K562 (cell line): ENCODE measurements around the gene CAPN10. TPM values are rescaled to one million over a fixed set of nuclear protein-coding genes. Genes with fewer than 3 reads are reported as not detected.

ENCODE experiments used
- ATAC-seq: fragments of 200-7000 bp; cut with Tn5 transposase; 3 replicates; pipeline ENCODE4 v1.9.1; 2020; ENCODE audit warnings: moderate library complexity
- BruUV-seq: library from RNA; stranded (reverse); fragments of 400-500 nt; replicated peaks from 2 replicates; lab custom pipeline; 2021; lab: Mats Ljungman, UMichigan
- CTCF ChIA-PET: fragments of 300-600 bp; formaldehyde crosslinking; extraction: SDS; loops from one replicate; lab custom pipeline; 2021; ENCODE audit warnings: low intra/inter-chr PET ratio; lab: Yijun Ruan, JAX
- POLR2A ChIA-PET: fragments of 300-600, 350-650 bp; sonication (Branson Sonifier 250); formaldehyde crosslinking; extraction: SDS; loops from one replicate; lab custom pipeline; 2021; ENCODE audit warnings: antibody characterized with exemption, inconsistent platforms; lab: Yijun Ruan, JAX
- DNase-seq, 4 experiments: peaks; one replicate each; pipeline versions ENCODE4 v3.0.0 to v3.0.0-alpha.2; 2011 to 2018; ENCODE audit warnings: low spot score in 3 of 4, mixed read lengths in 3 of 4; ENCODE audit errors: extremely low read depth in 1 of 4
- FAIRE-seq: peaks from 2 replicates; lab custom pipeline; 2011; peaks lifted over from hg19 to GRCh38; lab: Jason Lieb, UNC
- H2AFZ ChIP-seq: 2 replicates; pipeline ENCODE4 v1.6.0; 2011; ENCODE audit warnings: low read depth, low read length, control low read depth, inconsistent platforms
- H3K27ac ChIP-seq: fragments of 200-600 bp; 3 replicates; pipeline ENCODE4 v1.8.0; 2011; ENCODE audit warnings: low read depth, mild to moderate bottlenecking, control low read depth, inconsistent platforms, low read length, moderate library complexity, mixed read lengths; ENCODE audit errors: extremely low read depth
- H3K27me3 ChIP-seq, 2 experiments: fragments of 300-600 bp in 1 of 2; 2 replicates in 1 of 2; 3 replicates in 1 of 2; pipeline versions ENCODE4 v1.6.0 to v1.8.0; 2011; ENCODE audit warnings: inconsistent platforms in 2 of 2, low read length in 2 of 2, mild to moderate bottlenecking in 1 of 2, mixed read lengths in 1 of 2, moderate library complexity in 1 of 2; ENCODE audit not compliant: control insufficient read depth in 2 of 2, insufficient read depth in 2 of 2
- H3K36me3 ChIP-seq: fragments of 300-600 bp; 3 replicates; pipeline ENCODE4 v1.8.0; 2011; ENCODE audit warnings: mild to moderate bottlenecking, low read length, inconsistent platforms; ENCODE audit not compliant: control insufficient read depth, insufficient read depth
- H3K4me1 ChIP-seq, 2 experiments: fragments of 200-600 bp in 1 of 2; replicated peaks in 1 of 2; 2 replicates in 1 of 2; 3 replicates in 1 of 2; pipeline versions ENCODE4 v1.5.1 to v1.8.0; 2011; ENCODE audit warnings: inconsistent platforms in 2 of 2, low read length in 2 of 2, mild to moderate bottlenecking in 1 of 2, mixed read lengths in 1 of 2, moderate library complexity in 1 of 2; ENCODE audit not compliant: control insufficient read depth in 2 of 2, insufficient read depth in 2 of 2
- H3K4me2 ChIP-seq: 2 replicates; pipeline ENCODE4 v1.6.1; 2011; ENCODE audit warnings: low read length, control low read depth, inconsistent platforms, mixed read lengths; ENCODE audit not compliant: insufficient read depth
- H3K4me3 ChIP-seq: fragments of 200-600 bp; sonication (generic), shearing (Covaris generic); 2 replicates; pipeline ENCODE4 v1.5.1; 2016; ENCODE audit warnings: control low read depth, inconsistent platforms
- H3K79me2 ChIP-seq: fragments of 200-600 bp; 3 replicates; pipeline ENCODE4 v1.8.0; 2011; ENCODE audit warnings: low read length, inconsistent platforms; ENCODE audit not compliant: control insufficient read depth, insufficient read depth
- H3K9ac ChIP-seq, 2 experiments: 2 replicates each; pipeline versions ENCODE4 v1.6.0 to v1.6.1; 2011; ENCODE audit warnings: low read depth in 2 of 2, low read length in 2 of 2, control low read depth in 1 of 2, inconsistent platforms in 1 of 2, mild to moderate bottlenecking in 1 of 2, mixed read lengths in 1 of 2; ENCODE audit not compliant: insufficient read depth in 1 of 2
- H3K9me1 ChIP-seq: one replicate; pipeline ENCODE4 v1.6.0; 2011; ENCODE audit warnings: inconsistent platforms, mild to moderate bottlenecking, low read length, moderate library complexity; ENCODE audit not compliant: control insufficient read depth, insufficient read depth
- H3K9me3 ChIP-seq: replicated peaks from 2 replicates; pipeline ENCODE4 v1.5.1; 2011; ENCODE audit warnings: low read depth, low read length, inconsistent platforms; ENCODE audit not compliant: control insufficient read depth, insufficient read depth
- H4K20me1 ChIP-seq: replicated peaks from 2 replicates; pipeline ENCODE4 v1.6.1; 2011; ENCODE audit warnings: low read length, inconsistent platforms, mixed read lengths; ENCODE audit not compliant: control insufficient read depth, insufficient read depth
- MTF1 ChIP-seq: fragments of 250-450 bp; sonication (Bioruptor Pico); IDR thresholded peaks from 2 replicates; pipeline ENCODE4 v1.9.0; 2021; ENCODE audit warnings: moderate library complexity, mild to moderate bottlenecking, inconsistent platforms, borderline replicate concordance
- RERE ChIP-seq: sonication (generic); formaldehyde crosslinking; IDR thresholded peaks from 2 replicates; pipeline ENCODE4 v1.8.0; 2023; ENCODE audit warnings: missing genetic modification reagents, mild to moderate bottlenecking, borderline replicate concordance
- XRCC3 ChIP-seq: fragments of 450-650 bp; IDR thresholded peaks from 2 replicates; pipeline ENCODE4 v1.6.1; 2017; ENCODE audit warnings: mild to moderate bottlenecking, moderate library complexity
- ZKSCAN3 ChIP-seq: fragments of 250-450 bp; sonication (Bioruptor Pico); IDR thresholded peaks from 2 replicates; pipeline ENCODE4 v1.4.0; 2020
- ZNF785 ChIP-seq: fragments of 250-450 bp; sonication (Bioruptor Pico); IDR thresholded peaks from 2 replicates; pipeline ENCODE4 v1.4.0; 2020; ENCODE audit warnings: mild to moderate bottlenecking
- ZNF830 ChIP-seq: fragments of 250-450 bp; sonication (Bioruptor Pico); IDR thresholded peaks from 2 replicates; pipeline ENCODE4 v1.5.0; 2021; ENCODE audit warnings: mild to moderate bottlenecking
- WGBS: fragments of 100-300 bp; shearing (Covaris generic); methylation state at CpG from one replicate; pipeline ENCODE4 v1.1.6; 2016; ENCODE audit warnings: low coverage, mixed read lengths; ENCODE audit not compliant: insufficient coverage; ENCODE audit errors: missing lambda C conversion rate; 5-methylcytosine and 5-hydroxymethylcytosine counted together
- in situ Hi-C: fragments of 300-500 bp; cut with MboI; formaldehyde crosslinking; loops from 4 replicates; pipeline ENCODE4 v1.15.0; 2018; ENCODE audit warnings: inconsistent platforms, mixed read lengths
- intact Hi-C: fragments of 100-400 bp; cut with micrococcal nuclease; formaldehyde crosslinking; loops from 2 replicates; pipeline ENCODE4 v1.14.2; 2022
- polyA plus RNA-seq, 8 experiments: library from polyadenylated mRNA; depleted of rRNA in 4 of 8; stranded (reverse) in 5 of 8; unstranded in 3 of 8; fragments of >200 nt; fragmentation: Nextera tagmentation in 2 of 8; fragmentation: Illumina TruSeq in 1 of 8; extraction: Ambion mirVana in 2 of 8; extraction: Trizol in 1 of 8; gene quantifications; 2 replicates each; pipeline versions ENCODE4 v1.2.1 to v1.2.3, GENCODE V29; 2011 to 2014; ENCODE audit warnings: inconsistent platforms in 1 of 8, missing spikeins in 1 of 8
- total RNA-seq, 7 experiments: library from RNA; depleted of rRNA in 6 of 7; stranded (reverse); fragments of >200 nt in 6 of 7; fragmentation: Illumina TruSeq in 2 of 7; extraction: Trizol in 2 of 7; gene quantifications; 2 replicates each; pipeline versions ENCODE4 v1.2.1 to v1.2.3, GENCODE V29; 2011 to 2021; ENCODE audit warnings: low replicate concordance in 1 of 7

The CAPN10 gene
- total and polyA plus RNA-seq, 9 of the 15 experiments (the other 6 are each of a cell fraction or from before 2014, with no cell fraction given): 0.08 to 26.1 (median 8.4) TPM

GRCh38 chr2:240597419-240598181 lies 11.1 kb downstream of the CAPN10 start:
- no peak overlapping the region for H3K4me3 ChIP-seq
- H3K9me1 ChIP-seq: no peaks in the 10 kb centered on the region
- no peak overlapping the region for H3K27ac ChIP-seq
- TF ChIP-seq ZNF830 (CRISPR knock-in tag) (no peak), ZKSCAN3 (no peak), XRCC3 (no peak), ZNF785 (CRISPR knock-in tag) (no peak), RERE (CRISPR knock-in tag) (no peak), MTF1 (no peak)
- TF ChIP-seq, all 486 proteins: peak for 0
- DNase-seq (no peak), ATAC-seq (no peak), FAIRE-seq (no peak)
- in situ Hi-C loops: no loop called here
- Histone ChIP-seq H3K4me2 (no peak overlapping the region), H2AFZ (no peak overlapping the region), H4K20me1 (no peaks in the 10 kb centered on the region), H3K36me3 (peaks cover 6% of the 10 kb centered on the region; the same call in 1 of the 3 replicates), H3K9ac (no peak overlapping the region), H3K79me2 (no peaks in the 10 kb centered on the region), H3K27me3 (no peaks in the 10 kb centered on the region), H3K9me3 (no peaks in the 10 kb centered on the region), H3K4me1 (peaks cover 0 to 27% of the 10 kb centered on the region in 2 experiments; a peak in 2 of 5 replicates)
- whole genome bisulfite sequencing: 79% methylated on average over 7 of the region's 22 CpGs
- intact Hi-C loops: no loop called here
- ChIA-PET CTCF (no interaction called here), POLR2A (interaction anchor here (0.6 to 1.4 kb wide), 4 partner anchors 11 to 151 kb away, joined by 3 to 4 read pairs (median 3); partner anchors contain the start of gene CAPN10)
- BruUV-seq: no TSS peak
